HEK293 (cell line): ENCODE data around the gene RSKR.

Experiments
- CTCF ChIA-PET: fragments of 350-600 bp; formaldehyde crosslinking; extraction: SDS; loops from one replicate; lab custom pipeline; 2021; ENCODE audit warnings: antibody characterized with exemption; lab: Yijun Ruan, JAX
- POLR2A ChIA-PET: fragments of 300-600 bp; formaldehyde crosslinking; extraction: SDS; loops from one replicate; lab custom pipeline; 2020; ENCODE audit warnings: antibody characterized with exemption, inconsistent platforms; lab: Yijun Ruan, JAX
- H3K27ac ChIP-seq: fragments of 200-500 bp; sonication (Bioruptor generic); 2 replicates; pipeline ENCODE4 v1.5.1; 2014; ENCODE audit warnings: low read depth, low read length, control low read depth, inconsistent platforms; ENCODE audit errors: extremely low read depth
- H3K36me3 ChIP-seq, 2 experiments: fragments of 200-500 bp in 1 of 2; sonication (Bioruptor generic) in 1 of 2; 1 replicate in 1 of 2; 2 replicates in 1 of 2; pipeline ENCODE4 v1.5.1; 2014 to 2017; ENCODE audit warnings: inconsistent platforms in 2 of 2, low read length in 2 of 2; ENCODE audit not compliant: control insufficient read depth in 2 of 2, insufficient read depth in 1 of 2
- H3K4me1 ChIP-seq: fragments of 200-500 bp; sonication (Bioruptor generic); 2 replicates; pipeline ENCODE4 v1.5.1; 2014; ENCODE audit warnings: mild to moderate bottlenecking, low read length, inconsistent platforms; ENCODE audit not compliant: control insufficient read depth, insufficient read depth
- H3K4me3 ChIP-seq: 2 replicates; pipeline ENCODE4 v1.5.1; 2011; ENCODE audit warnings: low read depth, mild to moderate bottlenecking, control low read depth, low read length, moderate library complexity
- H3K9me3 ChIP-seq: fragments of 200-500 bp; sonication (Bioruptor generic); 2 replicates; pipeline ENCODE4 v1.5.1; 2014; ENCODE audit warnings: low read depth, low read length, inconsistent platforms; ENCODE audit not compliant: control insufficient read depth, insufficient read depth
- GLI4 ChIP-seq: fragments of 450-650 bp; formaldehyde crosslinking; IDR thresholded peaks from 2 replicates; pipeline ENCODE4 v1.5.1; 2016; ENCODE audit warnings: missing biosample characterization, missing genetic modification characterization
- PRDM4 ChIP-seq: fragments of 450-650 bp; formaldehyde crosslinking; IDR thresholded peaks from 2 replicates; pipeline ENCODE4 v1.5.1; 2017; ENCODE audit warnings: missing biosample characterization, missing genetic modification characterization
- REPIN1 ChIP-seq: fragments of 450-650 bp; formaldehyde crosslinking; IDR thresholded peaks from 2 replicates; pipeline ENCODE4 v1.5.1; 2017; ENCODE audit warnings: missing biosample characterization, missing genetic modification characterization, low read depth
- SP2 ChIP-seq: fragments of 450-650 bp; formaldehyde crosslinking; IDR thresholded peaks from 2 replicates; pipeline ENCODE4 v1.5.1; 2016; ENCODE audit warnings: missing biosample characterization, missing genetic modification characterization
- ZFP37 ChIP-seq: fragments of 450-650 bp; formaldehyde crosslinking; IDR thresholded peaks from 2 replicates; pipeline ENCODE4 v1.5.1; 2016; ENCODE audit warnings: missing biosample characterization, missing genetic modification characterization
- ZFP69B ChIP-seq: fragments of 450-650 bp; formaldehyde crosslinking; IDR thresholded peaks from 2 replicates; pipeline ENCODE4 v1.5.1; 2016; ENCODE audit warnings: missing biosample characterization, missing genetic modification characterization
- ZNF174 ChIP-seq: fragments of 450-650 bp; formaldehyde crosslinking; IDR thresholded peaks from 2 replicates; pipeline ENCODE4 v1.5.0; 2017; ENCODE audit warnings: missing biosample characterization, mild to moderate bottlenecking, missing genetic modification characterization
- ZNF24 ChIP-seq: fragments of 450-650 bp; formaldehyde crosslinking; IDR thresholded peaks from 2 replicates; pipeline ENCODE4 v1.5.1; 2016; ENCODE audit warnings: missing biosample characterization, missing genetic modification characterization
- ZNF621 ChIP-seq: fragments of 450-650 bp; formaldehyde crosslinking; IDR thresholded peaks from 2 replicates; pipeline ENCODE4 v1.5.1; 2017; ENCODE audit warnings: missing biosample characterization, missing genetic modification characterization
- ZNF624 ChIP-seq: fragments of 450-650 bp; formaldehyde crosslinking; IDR thresholded peaks from 2 replicates; pipeline ENCODE4 v1.5.1; 2017; ENCODE audit warnings: missing biosample characterization, missing genetic modification characterization
- ZNF658 ChIP-seq: fragments of 450-650 bp; formaldehyde crosslinking; IDR thresholded peaks from 2 replicates; pipeline ENCODE4; 2016; ENCODE audit warnings: missing biosample characterization, missing genetic modification characterization
- ZNF660 ChIP-seq: fragments of 450-650 bp; IDR thresholded peaks from 2 replicates; pipeline ENCODE4 v1.5.1; 2018; ENCODE audit warnings: missing biosample characterization, mild to moderate bottlenecking, missing genetic modification characterization
- TF ChIP-seq, protein P1 (sequence below): fragments of 450-650 bp; formaldehyde crosslinking; IDR thresholded peaks from 2 replicates; pipeline ENCODE4 v1.5.1; 2016; ENCODE audit warnings: missing biosample characterization, missing genetic modification characterization
- TF ChIP-seq, protein P2 (sequence below): sonication (generic); formaldehyde crosslinking; IDR thresholded peaks from 2 replicates; pipeline ENCODE4 v1.8.1; 2022; ENCODE audit warnings: mild to moderate bottlenecking, moderate library complexity, missing genetic modification reagents
- TF ChIP-seq, protein P3 (sequence below): fragments of 450-650 bp; formaldehyde crosslinking; IDR thresholded peaks from 2 replicates; pipeline ENCODE4 v1.5.1; 2016; ENCODE audit warnings: missing biosample characterization, missing genetic modification characterization
- TF ChIP-seq, protein P4 (sequence below): fragments of 450-650 bp; formaldehyde crosslinking; IDR thresholded peaks from 2 replicates; pipeline ENCODE4 v1.5.1; 2016; ENCODE audit warnings: missing biosample characterization, missing genetic modification characterization
- TF ChIP-seq, protein P5 (sequence below): fragments of 450-650 bp; formaldehyde crosslinking; conservative IDR thresholded peaks from 2 replicates; pipeline ENCODE4 v1.5.1; 2016; ENCODE audit warnings: low read depth, missing biosample characterization, missing genetic modification characterization

Gene RSKR

DNA sequence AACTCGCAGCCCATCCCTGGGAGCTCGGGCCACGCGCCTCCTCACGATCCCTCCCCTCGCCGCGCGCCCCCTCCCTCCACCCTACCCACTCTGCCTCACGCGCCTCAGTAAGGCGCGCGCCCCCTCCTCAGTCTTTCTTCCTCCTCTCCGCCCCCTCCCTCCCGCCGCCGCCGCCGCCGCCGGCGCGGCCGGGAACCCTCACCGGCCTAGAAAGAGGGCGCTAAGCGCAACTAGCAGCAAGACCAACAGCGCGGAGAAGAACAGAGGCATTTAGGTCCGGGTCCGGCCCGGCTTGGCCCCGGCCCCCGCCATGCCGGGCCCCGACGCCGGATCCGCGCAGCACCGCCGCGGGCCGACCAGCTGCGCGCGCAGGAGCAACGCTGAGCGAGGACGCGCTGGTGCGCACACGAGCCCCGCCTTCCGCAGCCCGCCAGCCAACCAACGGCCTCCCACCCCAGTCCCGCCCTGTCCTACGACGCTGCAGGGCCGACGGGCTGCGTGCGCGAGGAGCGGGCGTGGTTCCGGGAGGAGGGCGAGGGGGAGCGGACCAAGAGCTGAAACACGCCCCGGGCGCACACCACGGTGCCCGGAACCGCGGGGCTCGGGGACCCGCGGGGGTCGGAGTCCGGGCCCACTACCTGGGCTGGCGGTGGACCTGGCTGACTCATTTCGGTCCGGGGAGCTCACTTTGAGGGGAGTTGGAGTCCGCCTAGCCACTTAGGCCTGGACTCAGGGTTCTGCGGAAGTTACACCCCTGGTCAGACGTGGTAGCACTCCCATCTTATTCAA is 31.0 kb upstream of the RSKR start, which contains the start of gene BLTP2 (continued):
- TF ChIP-seq, protein P1, sequence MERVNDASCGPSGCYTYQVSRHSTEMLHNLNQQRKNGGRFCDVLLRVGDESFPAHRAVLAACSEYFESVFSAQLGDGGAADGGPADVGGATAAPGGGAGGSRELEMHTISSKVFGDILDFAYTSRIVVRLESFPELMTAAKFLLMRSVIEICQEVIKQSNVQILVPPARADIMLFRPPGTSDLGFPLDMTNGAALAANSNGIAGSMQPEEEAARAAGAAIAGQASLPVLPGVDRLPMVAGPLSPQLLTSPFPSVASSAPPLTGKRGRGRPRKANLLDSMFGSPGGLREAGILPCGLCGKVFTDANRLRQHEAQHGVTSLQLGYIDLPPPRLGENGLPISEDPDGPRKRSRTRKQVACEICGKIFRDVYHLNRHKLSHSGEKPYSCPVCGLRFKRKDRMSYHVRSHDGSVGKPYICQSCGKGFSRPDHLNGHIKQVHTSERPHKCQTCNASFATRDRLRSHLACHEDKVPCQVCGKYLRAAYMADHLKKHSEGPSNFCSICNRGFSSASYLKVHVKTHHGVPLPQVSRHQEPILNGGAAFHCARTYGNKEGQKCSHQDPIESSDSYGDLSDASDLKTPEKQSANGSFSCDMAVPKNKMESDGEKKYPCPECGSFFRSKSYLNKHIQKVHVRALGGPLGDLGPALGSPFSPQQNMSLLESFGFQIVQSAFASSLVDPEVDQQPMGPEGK (tag by site-specific recombination), result peak; percentile 88
- no peak for TF ChIP-seq ZNF658 (tag by site-specific recombination)
- no peak for TF ChIP-seq ZNF624 (tag by site-specific recombination)
- TF ChIP-seq, protein P2, sequence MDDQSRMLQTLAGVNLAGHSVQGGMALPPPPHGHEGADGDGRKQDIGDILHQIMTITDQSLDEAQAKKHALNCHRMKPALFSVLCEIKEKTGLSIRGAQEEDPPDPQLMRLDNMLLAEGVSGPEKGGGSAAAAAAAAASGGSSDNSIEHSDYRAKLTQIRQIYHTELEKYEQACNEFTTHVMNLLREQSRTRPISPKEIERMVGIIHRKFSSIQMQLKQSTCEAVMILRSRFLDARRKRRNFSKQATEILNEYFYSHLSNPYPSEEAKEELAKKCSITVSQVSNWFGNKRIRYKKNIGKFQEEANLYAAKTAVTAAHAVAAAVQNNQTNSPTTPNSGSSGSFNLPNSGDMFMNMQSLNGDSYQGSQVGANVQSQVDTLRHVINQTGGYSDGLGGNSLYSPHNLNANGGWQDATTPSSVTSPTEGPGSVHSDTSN (CRISPR knock-in tag), result peak; percentile 21; the same call in 1 of the 2 replicates
- TF ChIP-seq, protein P3, sequence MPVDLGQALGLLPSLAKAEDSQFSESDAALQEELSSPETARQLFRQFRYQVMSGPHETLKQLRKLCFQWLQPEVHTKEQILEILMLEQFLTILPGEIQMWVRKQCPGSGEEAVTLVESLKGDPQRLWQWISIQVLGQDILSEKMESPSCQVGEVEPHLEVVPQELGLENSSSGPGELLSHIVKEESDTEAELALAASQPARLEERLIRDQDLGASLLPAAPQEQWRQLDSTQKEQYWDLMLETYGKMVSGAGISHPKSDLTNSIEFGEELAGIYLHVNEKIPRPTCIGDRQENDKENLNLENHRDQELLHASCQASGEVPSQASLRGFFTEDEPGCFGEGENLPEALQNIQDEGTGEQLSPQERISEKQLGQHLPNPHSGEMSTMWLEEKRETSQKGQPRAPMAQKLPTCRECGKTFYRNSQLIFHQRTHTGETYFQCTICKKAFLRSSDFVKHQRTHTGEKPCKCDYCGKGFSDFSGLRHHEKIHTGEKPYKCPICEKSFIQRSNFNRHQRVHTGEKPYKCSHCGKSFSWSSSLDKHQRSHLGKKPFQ (tag by site-specific recombination), result no peak
- no peak for TF ChIP-seq GLI4
- TF ChIP-seq ZNF621, result no peak
- TF ChIP-seq ZNF174 (tag by site-specific recombination), result no peak
- TF ChIP-seq SP2 (tag by site-specific recombination), result peak; percentile 93
- no peak for TF ChIP-seq ZFP37 (tag by site-specific recombination)
- 0 out of 2 replicates have a peak, but pooled peaks have one; percentile 41 for TF ChIP-seq ZNF660
- peak; percentile 83 for TF ChIP-seq ZFP69B (tag by site-specific recombination)
- TF ChIP-seq, protein P4, sequence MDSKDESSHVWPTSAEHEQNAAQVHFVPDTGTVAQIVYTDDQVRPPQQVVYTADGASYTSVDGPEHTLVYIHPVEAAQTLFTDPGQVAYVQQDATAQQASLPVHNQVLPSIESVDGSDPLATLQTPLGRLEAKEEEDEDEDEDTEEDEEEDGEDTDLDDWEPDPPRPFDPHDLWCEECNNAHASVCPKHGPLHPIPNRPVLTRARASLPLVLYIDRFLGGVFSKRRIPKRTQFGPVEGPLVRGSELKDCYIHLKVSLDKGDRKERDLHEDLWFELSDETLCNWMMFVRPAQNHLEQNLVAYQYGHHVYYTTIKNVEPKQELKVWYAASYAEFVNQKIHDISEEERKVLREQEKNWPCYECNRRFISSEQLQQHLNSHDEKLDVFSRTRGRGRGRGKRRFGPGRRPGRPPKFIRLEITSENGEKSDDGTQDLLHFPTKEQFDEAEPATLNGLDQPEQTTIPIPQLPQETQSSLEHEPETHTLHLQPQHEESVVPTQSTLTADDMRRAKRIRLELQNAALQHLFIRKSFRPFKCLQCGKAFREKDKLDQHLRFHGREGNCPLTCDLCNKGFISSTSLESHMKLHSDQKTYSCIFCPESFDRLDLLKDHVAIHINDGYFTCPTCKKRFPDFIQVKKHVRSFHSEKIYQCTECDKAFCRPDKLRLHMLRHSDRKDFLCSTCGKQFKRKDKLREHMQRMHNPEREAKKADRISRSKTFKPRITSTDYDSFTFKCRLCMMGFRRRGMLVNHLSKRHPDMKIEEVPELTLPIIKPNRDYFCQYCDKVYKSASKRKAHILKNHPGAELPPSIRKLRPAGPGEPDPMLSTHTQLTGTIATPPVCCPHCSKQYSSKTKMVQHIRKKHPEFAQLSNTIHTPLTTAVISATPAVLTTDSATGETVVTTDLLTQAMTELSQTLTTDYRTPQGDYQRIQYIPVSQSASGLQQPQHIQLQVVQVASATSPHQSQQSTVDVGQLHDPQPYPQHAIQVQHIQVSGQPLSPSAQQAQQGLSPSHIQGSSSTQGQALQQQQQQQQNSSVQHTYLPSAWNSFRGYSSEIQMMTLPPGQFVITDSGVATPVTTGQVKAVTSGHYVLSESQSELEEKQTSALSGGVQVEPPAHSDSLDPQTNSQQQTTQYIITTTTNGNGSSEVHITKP, result peak; percentile 97

DNA sequence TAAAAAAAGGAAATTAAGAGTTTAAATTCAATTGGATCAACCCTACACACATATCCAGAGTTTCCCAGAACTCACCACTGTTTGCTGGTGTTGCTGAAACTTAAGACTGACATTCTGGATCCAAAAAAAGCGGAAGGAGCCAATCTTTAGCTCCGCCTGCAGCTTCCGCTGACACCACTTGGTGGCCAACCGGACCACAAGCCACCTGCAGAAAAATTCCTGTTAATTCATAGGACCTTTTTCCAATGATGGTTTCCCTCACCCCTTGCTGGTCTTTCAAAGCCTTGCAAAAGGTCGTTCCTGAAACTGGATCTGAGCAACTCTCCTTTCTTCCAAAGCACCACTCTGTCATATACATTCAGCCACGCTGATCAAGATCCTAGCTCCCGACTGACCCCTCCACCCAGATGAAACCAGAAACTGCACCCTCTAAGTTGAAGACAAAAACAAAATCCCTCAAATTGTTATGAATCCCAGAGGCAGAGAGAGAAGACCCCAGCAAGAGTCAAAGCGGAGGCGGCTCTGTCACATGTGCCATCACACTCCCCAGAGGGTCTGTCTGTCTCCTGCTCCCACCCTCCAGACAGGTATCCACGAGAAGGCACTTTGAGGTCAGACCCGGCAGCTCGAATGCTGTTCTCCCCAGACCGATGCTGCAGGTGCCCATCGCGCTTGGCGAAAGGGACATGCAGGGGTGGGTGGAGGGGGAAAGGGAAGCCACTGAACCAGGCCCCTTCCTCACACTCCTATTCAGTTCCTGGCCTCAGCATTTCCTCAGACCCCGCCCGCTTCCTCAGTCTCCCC is 30.2 kb upstream of the RSKR start:
- peaks cover 49 to 59% of the 10 kb centered on the region in 2 experiments for H3K36me3 ChIP-seq
- POLR2A ChIA-PET, result interaction anchor here (0.7 to 5.1 kb wide), 26 partner anchors 9 to 308 kb away, joined by 3 to 56 read pairs (median 4); partner anchors contain the start of genes NEK8, PHF12, PIGS and PROCA1
- H3K9me3 ChIP-seq, result no peaks in the 10 kb centered on the region
- H3K4me1 ChIP-seq, result peaks cover 5% of the 10 kb centered on the region
- H3K4me3 ChIP-seq, result peak overlapping the region; percentile 70
- CTCF ChIA-PET, result interaction anchor here (0.6 to 3.6 kb wide), 33 partner anchors 9 to 481 kb away, joined by 3 to 42 read pairs (median 4); partner anchors contain the start of genes PROCA1, RSKR, SDF2 and SUPT6H
- H3K27ac ChIP-seq, result peak overlapping the region; percentile 55
- TF ChIP-seq PRDM4 (tag by site-specific recombination) (peak; percentile 69), ZNF24 (tag by site-specific recombination) (no peak), REPIN1 (tag by site-specific recombination) (no peak)
- TF ChIP-seq, protein P5, sequence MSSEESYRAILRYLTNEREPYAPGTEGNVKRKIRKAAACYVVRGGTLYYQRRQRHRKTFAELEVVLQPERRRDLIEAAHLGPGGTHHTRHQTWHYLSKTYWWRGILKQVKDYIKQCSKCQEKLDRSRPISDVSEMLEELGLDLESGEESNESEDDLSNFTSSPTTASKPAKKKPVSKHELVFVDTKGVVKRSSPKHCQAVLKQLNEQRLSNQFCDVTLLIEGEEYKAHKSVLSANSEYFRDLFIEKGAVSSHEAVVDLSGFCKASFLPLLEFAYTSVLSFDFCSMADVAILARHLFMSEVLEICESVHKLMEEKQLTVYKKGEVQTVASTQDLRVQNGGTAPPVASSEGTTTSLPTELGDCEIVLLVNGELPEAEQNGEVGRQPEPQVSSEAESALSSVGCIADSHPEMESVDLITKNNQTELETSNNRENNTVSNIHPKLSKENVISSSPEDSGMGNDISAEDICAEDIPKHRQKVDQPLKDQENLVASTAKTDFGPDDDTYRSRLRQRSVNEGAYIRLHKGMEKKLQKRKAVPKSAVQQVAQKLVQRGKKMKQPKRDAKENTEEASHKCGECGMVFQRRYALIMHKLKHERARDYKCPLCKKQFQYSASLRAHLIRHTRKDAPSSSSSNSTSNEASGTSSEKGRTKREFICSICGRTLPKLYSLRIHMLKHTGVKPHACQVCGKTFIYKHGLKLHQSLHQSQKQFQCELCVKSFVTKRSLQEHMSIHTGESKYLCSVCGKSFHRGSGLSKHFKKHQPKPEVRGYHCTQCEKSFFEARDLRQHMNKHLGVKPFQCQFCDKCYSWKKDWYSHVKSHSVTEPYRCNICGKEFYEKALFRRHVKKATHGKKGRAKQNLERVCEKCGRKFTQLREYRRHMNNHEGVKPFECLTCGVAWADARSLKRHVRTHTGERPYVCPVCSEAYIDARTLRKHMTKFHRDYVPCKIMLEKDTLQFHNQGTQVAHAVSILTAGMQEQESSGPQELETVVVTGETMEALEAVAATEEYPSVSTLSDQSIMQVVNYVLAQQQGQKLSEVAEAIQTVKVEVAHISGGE, result peak; percentile 52; the same call in 1 of the 2 replicates
